K562 (cell line): ENCODE results near the gene PDIA3. TPM values are rescaled to one million over a fixed set of nuclear protein-coding genes. Genes with fewer than 3 reads are reported as not detected.
A peak's percentile ranks its signal among the peaks of the same experiment; 100 is the strongest.

Experiments
- ATAC-seq: fragments of 200-7000 bp; cut with Tn5 transposase; 3 replicates; pipeline ENCODE4 v1.9.1; 2020; ENCODE audit warnings: moderate library complexity
- BruUV-seq: library from RNA; stranded (reverse); fragments of 400-500 nt; replicated peaks from 2 replicates; lab custom pipeline; 2021; lab: Mats Ljungman, UMichigan
- CTCF ChIA-PET: fragments of 300-600 bp; formaldehyde crosslinking; extraction: SDS; loops from one replicate; lab custom pipeline; 2021; ENCODE audit warnings: low intra/inter-chr PET ratio; lab: Yijun Ruan, JAX
- POLR2A ChIA-PET: fragments of 300-600, 350-650 bp; sonication (Branson Sonifier 250); formaldehyde crosslinking; extraction: SDS; loops from one replicate; lab custom pipeline; 2021; ENCODE audit warnings: antibody characterized with exemption, inconsistent platforms; lab: Yijun Ruan, JAX
- DNase-seq, 4 experiments: peaks; one replicate each; pipeline versions ENCODE4 v3.0.0 to v3.0.0-alpha.2; 2011 to 2018; ENCODE audit warnings: low spot score in 3 of 4, mixed read lengths in 3 of 4; ENCODE audit errors: extremely low read depth in 1 of 4
- FAIRE-seq: peaks from 2 replicates; lab custom pipeline; 2011; peaks lifted over from hg19 to GRCh38; lab: Jason Lieb, UNC
- H2AFZ ChIP-seq: 2 replicates; pipeline ENCODE4 v1.6.0; 2011; ENCODE audit warnings: low read depth, low read length, control low read depth, inconsistent platforms
- H3K27ac ChIP-seq: fragments of 200-600 bp; 3 replicates; pipeline ENCODE4 v1.8.0; 2011; ENCODE audit warnings: low read depth, mild to moderate bottlenecking, control low read depth, inconsistent platforms, low read length, moderate library complexity, mixed read lengths; ENCODE audit errors: extremely low read depth
- H3K27me3 ChIP-seq, 2 experiments: fragments of 300-600 bp in 1 of 2; 2 replicates in 1 of 2; 3 replicates in 1 of 2; pipeline versions ENCODE4 v1.6.0 to v1.8.0; 2011; ENCODE audit warnings: inconsistent platforms in 2 of 2, low read length in 2 of 2, mild to moderate bottlenecking in 1 of 2, mixed read lengths in 1 of 2, moderate library complexity in 1 of 2; ENCODE audit not compliant: control insufficient read depth in 2 of 2, insufficient read depth in 2 of 2
- H3K36me3 ChIP-seq: fragments of 300-600 bp; 3 replicates; pipeline ENCODE4 v1.8.0; 2011; ENCODE audit warnings: mild to moderate bottlenecking, low read length, inconsistent platforms; ENCODE audit not compliant: control insufficient read depth, insufficient read depth
- H3K4me1 ChIP-seq, 2 experiments: fragments of 200-600 bp in 1 of 2; replicated peaks in 1 of 2; 2 replicates in 1 of 2; 3 replicates in 1 of 2; pipeline versions ENCODE4 v1.5.1 to v1.8.0; 2011; ENCODE audit warnings: inconsistent platforms in 2 of 2, low read length in 2 of 2, mild to moderate bottlenecking in 1 of 2, mixed read lengths in 1 of 2, moderate library complexity in 1 of 2; ENCODE audit not compliant: control insufficient read depth in 2 of 2, insufficient read depth in 2 of 2
- H3K4me2 ChIP-seq: 2 replicates; pipeline ENCODE4 v1.6.1; 2011; ENCODE audit warnings: low read length, control low read depth, inconsistent platforms, mixed read lengths; ENCODE audit not compliant: insufficient read depth
- H3K4me3 ChIP-seq: fragments of 200-600 bp; sonication (generic), shearing (Covaris generic); 2 replicates; pipeline ENCODE4 v1.5.1; 2016; ENCODE audit warnings: control low read depth, inconsistent platforms
- H3K79me2 ChIP-seq: fragments of 200-600 bp; 3 replicates; pipeline ENCODE4 v1.8.0; 2011; ENCODE audit warnings: low read length, inconsistent platforms; ENCODE audit not compliant: control insufficient read depth, insufficient read depth
- H3K9ac ChIP-seq, 2 experiments: 2 replicates each; pipeline versions ENCODE4 v1.6.0 to v1.6.1; 2011; ENCODE audit warnings: low read depth in 2 of 2, low read length in 2 of 2, control low read depth in 1 of 2, inconsistent platforms in 1 of 2, mild to moderate bottlenecking in 1 of 2, mixed read lengths in 1 of 2; ENCODE audit not compliant: insufficient read depth in 1 of 2
- H3K9me1 ChIP-seq: one replicate; pipeline ENCODE4 v1.6.0; 2011; ENCODE audit warnings: inconsistent platforms, mild to moderate bottlenecking, low read length, moderate library complexity; ENCODE audit not compliant: control insufficient read depth, insufficient read depth
- H3K9me3 ChIP-seq: replicated peaks from 2 replicates; pipeline ENCODE4 v1.5.1; 2011; ENCODE audit warnings: low read depth, low read length, inconsistent platforms; ENCODE audit not compliant: control insufficient read depth, insufficient read depth
- H4K20me1 ChIP-seq: replicated peaks from 2 replicates; pipeline ENCODE4 v1.6.1; 2011; ENCODE audit warnings: low read length, inconsistent platforms, mixed read lengths; ENCODE audit not compliant: control insufficient read depth, insufficient read depth
- IRF1 ChIP-seq: sonication (generic); formaldehyde crosslinking; IDR thresholded peaks from 2 replicates; pipeline ENCODE4 v1.8.0; 2022; ENCODE audit warnings: missing genetic modification reagents, mild to moderate bottlenecking, borderline replicate concordance
- NRF1 ChIP-seq, 2 experiments: fragments of 450-650 bp; IDR thresholded peaks in 1 of 2; conservative IDR thresholded peaks in 1 of 2; 2 replicates each; pipeline ENCODE4 v1.6.1; 2014; ENCODE audit warnings: mild to moderate bottlenecking in 2 of 2
- SETDB1 ChIP-seq: IDR thresholded peaks from one replicate; pipeline ENCODE4 v1.6.1; 2012; ENCODE audit warnings: low read length, control low read depth, inconsistent platforms
- WGBS: fragments of 100-300 bp; shearing (Covaris generic); methylation state at CpG from one replicate; pipeline ENCODE4 v1.1.6; 2016; ENCODE audit warnings: low coverage, mixed read lengths; ENCODE audit not compliant: insufficient coverage; ENCODE audit errors: missing lambda C conversion rate; 5-methylcytosine and 5-hydroxymethylcytosine counted together
- in situ Hi-C: fragments of 300-500 bp; cut with MboI; formaldehyde crosslinking; loops from 4 replicates; pipeline ENCODE4 v1.15.0; 2018; ENCODE audit warnings: inconsistent platforms, mixed read lengths
- intact Hi-C: fragments of 100-400 bp; cut with micrococcal nuclease; formaldehyde crosslinking; loops from 2 replicates; pipeline ENCODE4 v1.14.2; 2022
- polyA plus RNA-seq, 8 experiments: library from polyadenylated mRNA; depleted of rRNA in 4 of 8; stranded (reverse) in 5 of 8; unstranded in 3 of 8; fragments of >200 nt; fragmentation: Nextera tagmentation in 2 of 8; fragmentation: Illumina TruSeq in 1 of 8; extraction: Ambion mirVana in 2 of 8; extraction: Trizol in 1 of 8; gene quantifications; 2 replicates each; pipeline versions ENCODE4 v1.2.1 to v1.2.3, GENCODE V29; 2011 to 2014; ENCODE audit warnings: inconsistent platforms in 1 of 8, missing spikeins in 1 of 8
- total RNA-seq, 7 experiments: library from RNA; depleted of rRNA in 6 of 7; stranded (reverse); fragments of >200 nt in 6 of 7; fragmentation: Illumina TruSeq in 2 of 7; extraction: Trizol in 2 of 7; gene quantifications; 2 replicates each; pipeline versions ENCODE4 v1.2.1 to v1.2.3, GENCODE V29; 2011 to 2021; ENCODE audit warnings: low replicate concordance in 1 of 7

Gene PDIA3
- total and polyA plus RNA-seq, 9 of the 15 experiments (the other 6 are each of a cell fraction or from before 2014, with no cell fraction given), result 13.5 to 386 (median 149) TPM

- TF ChIP-seq IRF1, result peak; percentile 64; the same call in 1 of the 2 replicates
These were observed at the start of gene PDIA3 (continued) for GRCh38 chr15:43746245-43746902.

- Histone ChIP-seq H3K27ac (no peak overlapping the region), H3K9me1 (no peaks in the 10 kb centered on the region), H3K4me1 (no peaks in the 10 kb centered on the region), H3K79me2 (no peaks in the 10 kb centered on the region), H3K36me3 (no peaks in the 10 kb centered on the region), H3K4me3 (no peak overlapping the region), H3K4me2 (no peak overlapping the region), H3K27me3 (peaks cover 2 to 4% of the 10 kb centered on the region in 2 experiments; a peak in 2 of 5 replicates), H4K20me1 (no peaks in the 10 kb centered on the region), H3K9me3 (no peaks in the 10 kb centered on the region), H2AFZ (no peak overlapping the region), H3K9ac (no peak overlapping the region)
- POLR2A ChIA-PET, result no interaction called here
- ATAC-seq (no peak), FAIRE-seq (no peak), DNase-seq (no peak)
- CTCF ChIA-PET, result no interaction called here
- TF ChIP-seq SETDB1, result no peak
- peak; percentile 52 to 53 for TF ChIP-seq NRF1 (conservative IDR thresholded peaks at IDR 0.05 in 1 of 2, IDR thresholded peaks at IDR 0.05 in 1 of 2)
- WGBS, result 4% methylated on average over 7 of the region's 7 CpGs
- in situ Hi-C loops, result loop anchor here (5.0 kb wide), 1 partner anchor 100 kb away; no protein-coding TSS in a partner anchor
- intact Hi-C loops, result no loop called here
- no TSS peak for BruUV-seq
These were observed 44.1 kb upstream of the PDIA3 start for GRCh38 chr15:43702174-43702573.
